H9 (cell line): ENCODE measurements around the gene BMPR2. TPM values are rescaled to one million over a fixed set of nuclear protein-coding genes. Genes with fewer than 3 reads are reported as not detected.

ENCODE experiments used
- DNase-seq: peaks from one replicate; pipeline ENCODE4 v3.0.0-alpha.2; 2017
- H2AFZ ChIP-seq: one replicate; pipeline ENCODE4 v1.6.1; 2013; ENCODE audit warnings: mild to moderate bottlenecking, low read length, control low read depth, moderate library complexity
- H2AK5ac ChIP-seq: 2 replicates; pipeline ENCODE4 v1.6.1; 2013; ENCODE audit warnings: low read length, control low read depth, mixed read lengths; ENCODE audit not compliant: insufficient read length
- H2BK120ac ChIP-seq: one replicate; pipeline ENCODE4 v1.6.1; 2013; ENCODE audit warnings: low read depth, mild to moderate bottlenecking, low read length, control low read depth, inconsistent platforms; ENCODE audit not compliant: poor library complexity, severe bottlenecking
- H2BK12ac ChIP-seq: 2 replicates; pipeline ENCODE4 v1.6.1; 2013; ENCODE audit warnings: low read length, control low read depth, mixed read lengths, low read depth; ENCODE audit not compliant: insufficient read length
- H2BK15ac ChIP-seq: 2 replicates; pipeline ENCODE4 v1.6.1; 2013; ENCODE audit warnings: low read depth, low read length, control low read depth
- H2BK20ac ChIP-seq: one replicate; pipeline ENCODE4 v1.6.1; 2013; ENCODE audit warnings: low read depth, mild to moderate bottlenecking, low read length, control low read depth, inconsistent platforms; ENCODE audit not compliant: poor library complexity, severe bottlenecking
- H2BK5ac ChIP-seq: 2 replicates; pipeline ENCODE4 v1.6.1; 2013; ENCODE audit warnings: low read length, control low read depth, mixed read lengths; ENCODE audit not compliant: insufficient read length
- H3K14ac ChIP-seq: 2 replicates; pipeline ENCODE4 v1.6.1; 2013; ENCODE audit warnings: low read length, control low read depth; ENCODE audit not compliant: insufficient read depth
- H3K18ac ChIP-seq: 2 replicates; pipeline ENCODE4 v1.6.1; 2013; ENCODE audit warnings: low read depth, mild to moderate bottlenecking, mixed read lengths, low read length, control low read depth; ENCODE audit not compliant: insufficient read length
- H3K23ac ChIP-seq: 2 replicates; pipeline ENCODE4 v1.6.1; 2013; ENCODE audit warnings: low read length, control low read depth, mixed read lengths, low read depth; ENCODE audit not compliant: insufficient read length
- H3K23me2 ChIP-seq: 2 replicates; pipeline ENCODE4 v1.6.1; 2013; ENCODE audit warnings: low read depth, mild to moderate bottlenecking, mixed read lengths, low read length, control low read depth; ENCODE audit not compliant: insufficient read length, poor library complexity, severe bottlenecking
- H3K27ac ChIP-seq: 2 replicates; pipeline ENCODE4 v1.5.1; 2013; ENCODE audit warnings: low read length, control low read depth, mixed read lengths, low read depth; ENCODE audit not compliant: insufficient read length
- H3K27me3 ChIP-seq: 2 replicates; pipeline ENCODE4 v1.6.1; 2013; ENCODE audit warnings: low read length, control low read depth, inconsistent platforms; ENCODE audit not compliant: insufficient read depth
- H3K4ac ChIP-seq: 2 replicates; pipeline ENCODE4 v1.6.1; 2013; ENCODE audit warnings: low read depth, mild to moderate bottlenecking, control low read depth, inconsistent platforms, low read length, moderate library complexity
- H3K4me1 ChIP-seq: 2 replicates; pipeline ENCODE4 v1.6.1; 2013; ENCODE audit warnings: low read length, control low read depth, inconsistent platforms; ENCODE audit not compliant: insufficient read depth
- H3K4me2 ChIP-seq: 2 replicates; pipeline ENCODE4 v1.6.1; 2013; ENCODE audit warnings: low read length, control low read depth, mixed read lengths; ENCODE audit not compliant: insufficient read length, insufficient read depth
- H3K56ac ChIP-seq: 2 replicates; pipeline ENCODE4 v1.6.1; 2013; ENCODE audit warnings: low read depth, mild to moderate bottlenecking, mixed read lengths, low read length, control low read depth; ENCODE audit not compliant: insufficient read length
- H3K79me1 ChIP-seq: 2 replicates; pipeline ENCODE4 v1.6.1; 2013; ENCODE audit warnings: low read depth, mild to moderate bottlenecking, moderate library complexity, low read length, control low read depth, inconsistent platforms; ENCODE audit not compliant: insufficient read depth, poor library complexity, severe bottlenecking
- H3K79me2 ChIP-seq: 2 replicates; pipeline ENCODE4 v1.6.1; 2013; ENCODE audit warnings: low read length, control low read depth, inconsistent platforms; ENCODE audit not compliant: insufficient read depth
- H3K9ac ChIP-seq: 2 replicates; pipeline ENCODE4 v1.6.1; 2013; ENCODE audit warnings: low read length, control low read depth, mixed read lengths; ENCODE audit not compliant: insufficient read length; ENCODE audit errors: extremely low read depth
- H3K9me3 ChIP-seq: one replicate; pipeline ENCODE4 v1.6.1; 2013; ENCODE audit warnings: low read depth, low read length, inconsistent platforms; ENCODE audit not compliant: control insufficient read depth
- H3T11ph ChIP-seq: one replicate; pipeline ENCODE4 v1.6.1; 2013; ENCODE audit warnings: mild to moderate bottlenecking, low read length, control low read depth, inconsistent platforms
- H4K20me1 ChIP-seq: one replicate; pipeline ENCODE4 v1.6.1; 2013; ENCODE audit not compliant: control insufficient read depth, insufficient read length, insufficient read depth
- H4K5ac ChIP-seq: 2 replicates; pipeline ENCODE4 v1.6.1; 2013; ENCODE audit warnings: low read depth, mild to moderate bottlenecking, mixed read lengths, low read length, control low read depth; ENCODE audit not compliant: insufficient read length
- H4K8ac ChIP-seq: replicated peaks from 2 replicates; pipeline ENCODE4 v1.6.1; 2013; ENCODE audit warnings: low read length, control low read depth, mixed read lengths, low read depth; ENCODE audit not compliant: insufficient read length
- H4K91ac ChIP-seq: 2 replicates; pipeline ENCODE4 v1.6.1; 2013; ENCODE audit warnings: low read depth, mild to moderate bottlenecking, moderate library complexity, mixed read lengths, low read length, control low read depth; ENCODE audit not compliant: insufficient read length
- H3K27ac Mint-ChIP-seq, 3 experiments: 2 replicates in 2 of 3; 3 replicates in 1 of 3; pipeline ENCODE4 v1.8.0; 2020 to 2021; ENCODE audit warnings: mixed read lengths in 3 of 3, mild to moderate bottlenecking in 1 of 3, moderate library complexity in 1 of 3
- H3K27me3 Mint-ChIP-seq: 2 replicates; pipeline ENCODE4 v1.8.0; 2021; ENCODE audit warnings: low read depth, mild to moderate bottlenecking, moderate library complexity, mixed read lengths
- H3K36me3 Mint-ChIP-seq, 3 experiments: 2 replicates in 2 of 3; 3 replicates in 1 of 3; pipeline ENCODE4 v1.8.0; 2020 to 2021; ENCODE audit warnings: low read depth in 3 of 3, mixed read lengths in 3 of 3; ENCODE audit not compliant: insufficient read depth in 1 of 3
- H3K4me1 Mint-ChIP-seq, 2 experiments: 2 replicates each; pipeline ENCODE4 v1.8.0; 2020; ENCODE audit warnings: mixed read lengths in 2 of 2
- H3K4me3 Mint-ChIP-seq, 2 experiments: 2 replicates in 1 of 2; 3 replicates in 1 of 2; pipeline ENCODE4 v1.8.0; 2020 to 2021; ENCODE audit warnings: mild to moderate bottlenecking in 2 of 2, mixed read lengths in 2 of 2, moderate library complexity in 1 of 2
- H3K9me3 Mint-ChIP-seq, 2 experiments: 2 replicates in 1 of 2; 3 replicates in 1 of 2; pipeline ENCODE4 v1.8.0; 2020; ENCODE audit warnings: mild to moderate bottlenecking in 2 of 2, mixed read lengths in 2 of 2, moderate library complexity in 1 of 2
- CTCF ChIP-seq: fragments of 200-600 bp; sonication (generic); conservative IDR thresholded peaks from 3 replicates; pipeline ENCODE4 v1.8.0; 2021; ENCODE audit warnings: antibody characterized with exemption, mild to moderate bottlenecking
- WGBS: extraction: QIAGEN DNeasy Blood & Tissue Kit; methylation state at CpG from one replicate; pipeline ENCODE4 v1.1.7; 2013; ENCODE audit warnings: missing lambda C conversion rate, low lambda C conversion rate, mixed read lengths; ENCODE audit not compliant: insufficient read length; ENCODE audit errors: extremely low coverage; 5-methylcytosine and 5-hydroxymethylcytosine counted together
- total RNA-seq: library from RNA; stranded (reverse); gene quantifications from 2 replicates; pipeline ENCODE4 v1.2.1, GENCODE V29; 2021

BMPR2 gene
- total RNA-seq, 1 experiment from 2014 or later, result 17.3 TPM

GRCh38 chr2:202429164-202429980, 53.2 kb downstream of the BMPR2 start:
- no peak for TF ChIP-seq CTCF
- WGBS, result no CpG with 5 or more reads among the region's 6 CpGs
- H2BK12ac ChIP-seq, result no peak overlapping the region
- Mint-ChIP-seq H3K4me1 (peaks cover 5 to 12% of the 10 kb centered on the region in 2 experiments; a peak in 2 of 4 replicates), H3K9me3 (no peaks in the 10 kb centered on the region), H3K4me3 (no peak overlapping the region), H3K27ac (no peak overlapping the region), H3K27me3 (no peaks in the 10 kb centered on the region), H3K36me3 (no peaks in the 10 kb centered on the region; a peak in 1 of 7 replicates)
- H3T11ph ChIP-seq, result no peak overlapping the region
- H2BK20ac ChIP-seq, result no peak overlapping the region
- H3K23me2 ChIP-seq, result no peaks in the 10 kb centered on the region
- no peaks in the 10 kb centered on the region for H3K9me3 ChIP-seq
- no peak overlapping the region for H3K4ac ChIP-seq
- H3K27ac ChIP-seq, result no peak overlapping the region
- no peak overlapping the region for H2BK15ac ChIP-seq
- H3K56ac ChIP-seq, result no peak overlapping the region
- H3K9ac ChIP-seq, result no peak overlapping the region
- no peak overlapping the region for H3K4me2 ChIP-seq
- no peaks in the 10 kb centered on the region; the same call in 1 of the 2 replicates for H3K79me2 ChIP-seq
- no peak overlapping the region for H4K5ac ChIP-seq
- H4K8ac ChIP-seq, result no peak overlapping the region
- DNase-seq, result no peak
- no peak overlapping the region for H2AK5ac ChIP-seq
- H2BK5ac ChIP-seq, result no peak overlapping the region
- H3K18ac ChIP-seq, result no peak overlapping the region
- no peak overlapping the region for H2BK120ac ChIP-seq
- H2AFZ ChIP-seq, result no peak overlapping the region
- H4K91ac ChIP-seq, result no peak overlapping the region
- no peaks in the 10 kb centered on the region for H3K79me1 ChIP-seq
- no peaks in the 10 kb centered on the region for H3K27me3 ChIP-seq
- no peaks in the 10 kb centered on the region for H4K20me1 ChIP-seq
- H3K23ac ChIP-seq, result no peak overlapping the region
- H3K4me1 ChIP-seq, result no peaks in the 10 kb centered on the region
- no peak overlapping the region for H3K14ac ChIP-seq
